Esophagus mucosa (tissue), 1 donor: Measurements from ENCODE around the gene NCOA1. TPM values are rescaled to one million over a fixed set of nuclear protein-coding genes. Genes with fewer than 3 reads are reported as not detected.
A peak's percentile ranks its signal among the peaks of the same experiment; 100 is the strongest.

Experiments
- ATAC-seq: fragments of 200-7000 bp; cut with Tn5 transposase; one replicate; pipeline ENCODE4 v1.9.1; 2020
- total RNA-seq: library from RNA; stranded (reverse); gene quantifications from one replicate; pipeline ENCODE4 v1.2.4, GENCODE V29; 2023
- donor health status: DM: yes; HTN: yes; CAD: no.

Gene NCOA1
- total RNA-seq, 1 donor from 2014 or later = 27.9 TPM

DNA sequence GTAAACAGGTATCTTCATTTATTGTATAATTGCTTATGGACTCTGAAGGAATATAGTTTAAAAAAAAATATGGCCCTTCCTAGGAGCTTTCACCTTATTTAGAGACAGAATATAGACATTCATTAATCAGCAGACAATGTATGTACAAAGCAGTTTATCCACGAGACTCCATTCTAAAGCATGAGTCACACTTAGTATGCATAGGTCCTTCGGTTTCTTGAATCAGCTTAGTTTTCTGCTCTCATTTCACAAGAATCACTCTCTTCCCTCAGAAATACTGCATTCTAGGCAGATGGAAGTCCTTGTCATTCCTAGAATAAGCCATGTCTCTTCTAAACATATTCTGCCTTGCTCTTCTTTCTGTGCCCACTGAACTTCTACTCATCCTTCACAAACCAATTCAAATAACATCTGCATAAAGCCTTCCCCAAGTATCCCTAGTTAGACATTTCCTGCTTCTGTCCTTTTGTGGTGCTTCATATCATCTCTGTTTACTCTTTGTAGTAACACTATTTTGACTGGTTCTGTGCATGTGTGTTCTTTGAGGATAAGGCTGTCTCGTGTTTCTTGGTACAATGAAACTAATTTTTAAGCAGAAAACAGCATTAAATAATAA is 217.6 kb downstream of the NCOA1 start:
- peak; percentile 33 for ATAC-seq

DNA sequence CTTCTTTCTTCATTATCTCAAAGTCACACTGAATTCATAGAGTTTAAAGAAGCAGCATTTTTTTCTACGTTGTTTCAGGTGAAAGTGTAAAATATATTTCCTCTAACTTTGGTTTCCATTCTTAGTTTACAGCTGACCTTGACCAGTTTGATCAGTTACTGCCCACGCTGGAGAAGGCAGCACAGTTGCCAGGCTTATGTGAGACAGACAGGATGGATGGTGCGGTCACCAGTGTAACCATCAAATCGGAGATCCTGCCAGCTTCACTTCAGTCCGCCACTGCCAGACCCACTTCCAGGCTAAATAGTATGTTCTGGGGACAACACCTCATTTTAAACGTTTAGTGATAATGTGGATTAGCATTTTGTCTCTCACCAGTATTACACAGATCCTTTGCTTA is 219.8 kb downstream of the NCOA1 start:
- ATAC-seq = no peak

DNA sequence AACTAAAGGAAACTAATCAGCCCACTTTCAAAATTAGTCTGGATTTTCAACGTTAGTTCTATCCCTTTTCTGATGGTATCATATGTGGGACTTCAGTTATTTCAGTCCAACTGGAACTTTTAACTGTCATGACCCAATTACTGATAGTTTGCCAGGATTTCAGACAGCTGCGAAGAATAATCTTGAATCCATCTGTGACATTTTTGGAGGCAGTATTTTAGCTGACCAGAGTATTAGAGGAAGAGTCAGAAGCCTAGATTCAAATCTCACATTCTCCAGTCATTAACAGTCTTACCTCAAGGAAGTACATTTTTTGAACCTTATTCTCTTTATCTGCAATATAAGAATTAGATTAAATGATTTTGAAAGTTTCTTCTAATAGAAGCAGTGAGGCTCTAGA is 220.8 kb downstream of the NCOA1 start:
- no peak for ATAC-seq

DNA sequence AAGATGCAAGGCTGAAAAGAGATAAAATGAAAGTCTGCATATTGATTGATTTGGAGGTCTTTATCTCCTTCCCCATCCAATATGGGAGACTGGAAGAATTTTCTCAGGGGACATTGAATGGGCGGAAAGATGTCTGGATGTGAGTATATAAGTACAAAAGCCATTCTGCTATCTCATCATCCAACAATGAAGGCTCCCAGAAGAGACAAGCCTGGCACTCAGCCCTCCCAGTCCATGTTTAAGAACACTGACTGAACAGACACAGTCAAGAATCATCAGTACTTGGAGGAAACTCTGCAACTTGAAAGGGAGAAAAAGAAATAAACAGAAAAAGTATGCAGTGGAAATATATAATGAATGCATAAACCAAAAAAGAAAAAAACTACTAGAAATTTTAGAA is 221.2 kb downstream of the NCOA1 start:
- no peak for ATAC-seq

DNA sequence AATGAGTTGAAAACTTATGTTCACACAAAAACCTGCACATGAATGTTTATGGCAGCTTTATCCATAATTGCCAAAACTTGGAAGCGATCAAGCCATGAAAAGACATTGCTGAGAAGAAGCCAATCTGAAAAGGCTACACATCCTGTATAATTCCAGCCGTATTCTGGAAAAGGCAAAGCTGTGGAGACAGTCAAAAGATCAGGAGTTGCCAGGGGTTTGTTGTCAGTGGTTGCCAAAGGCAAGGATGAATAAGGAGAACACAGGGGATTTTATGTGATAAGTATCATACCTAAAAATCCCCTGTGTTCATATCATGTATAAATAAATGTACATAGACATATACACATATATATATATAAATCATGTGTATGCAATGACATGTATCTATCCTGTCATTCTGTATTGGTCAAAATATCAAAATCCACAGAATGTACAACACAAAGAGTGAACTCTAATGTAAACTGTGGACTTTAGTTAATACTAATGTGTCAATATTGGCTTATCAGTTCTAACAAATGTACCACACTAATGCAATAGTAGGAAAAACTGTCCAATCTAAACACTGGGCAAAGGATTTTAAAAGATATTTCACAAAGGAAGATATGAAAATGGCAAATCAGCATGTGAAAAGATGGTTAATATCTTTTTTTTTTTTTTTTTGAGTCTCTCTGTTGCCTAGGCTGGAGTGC is 226.4 kb downstream of the NCOA1 start:
- no peak for ATAC-seq

DNA sequence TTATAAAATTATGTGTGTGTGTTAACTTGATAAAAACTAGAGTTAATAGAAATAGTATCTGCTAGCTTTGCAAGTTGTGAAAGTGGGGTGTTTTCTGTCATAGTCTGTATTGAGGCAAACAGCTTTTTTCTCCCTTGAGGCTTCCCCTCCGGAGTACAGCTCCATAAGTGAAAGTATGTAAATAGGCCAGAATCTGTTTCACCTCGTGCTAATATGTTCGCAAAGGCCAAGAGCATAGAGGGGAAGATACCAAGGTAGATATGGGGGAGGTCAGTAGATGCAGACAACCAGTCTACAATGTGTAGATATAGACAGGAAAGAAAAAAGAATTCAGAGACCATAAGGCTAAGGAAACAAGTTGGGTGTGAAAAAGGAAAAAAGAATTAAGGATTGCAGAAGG is 229.3 kb downstream of the NCOA1 start:
- no peak for ATAC-seq

DNA sequence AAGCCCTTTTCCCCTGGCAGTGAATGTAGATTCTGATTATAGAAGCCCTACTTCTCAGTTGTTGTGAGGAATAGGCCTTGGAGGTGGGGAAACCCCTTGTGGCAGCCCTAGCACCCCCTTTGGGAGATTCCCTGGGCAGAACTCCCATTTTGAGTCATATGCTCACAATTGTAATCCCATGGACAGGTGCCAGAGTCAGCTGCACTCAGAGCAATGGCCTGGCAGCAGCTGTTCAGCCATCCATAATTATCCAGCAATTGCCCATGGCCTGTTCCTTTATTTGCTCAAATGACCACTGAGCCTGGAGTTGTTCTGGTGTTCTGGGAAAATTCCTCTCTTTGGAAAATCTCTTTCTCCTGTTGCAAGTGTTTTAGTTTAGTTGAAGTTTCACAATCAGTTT is 230.4 kb downstream of the NCOA1 start:
- peak; percentile 36 for ATAC-seq

DNA sequence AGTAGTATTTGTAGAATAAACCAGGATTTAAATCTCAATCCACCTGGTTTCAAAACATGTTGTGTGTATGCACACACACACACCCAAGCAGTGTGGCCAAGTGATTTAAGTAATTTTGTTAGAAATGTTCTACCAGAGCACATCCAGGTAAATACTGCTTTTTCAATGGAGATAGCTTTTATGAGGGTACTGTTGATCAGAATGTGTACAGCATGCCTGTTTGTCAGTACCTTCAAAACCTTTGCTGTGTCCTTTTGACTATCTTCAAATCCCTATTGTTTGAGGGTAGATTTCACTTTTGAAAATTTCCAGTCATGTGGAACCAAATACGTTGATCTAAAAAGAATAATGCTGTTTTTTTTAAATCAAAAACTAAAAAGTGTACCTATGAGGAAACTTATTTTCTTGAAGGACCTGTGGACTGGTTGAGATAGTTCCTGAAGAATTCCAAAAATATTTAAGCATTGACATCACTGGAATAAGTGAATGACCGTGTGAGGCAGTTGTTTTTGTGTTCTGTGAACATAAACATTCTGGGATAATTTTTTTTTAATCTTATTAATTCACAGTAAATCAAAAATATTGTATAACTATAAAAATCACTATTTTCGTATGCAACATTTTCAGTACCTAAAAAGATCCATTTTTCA is 231.2 kb downstream of the NCOA1 start:
- no peak for ATAC-seq

DNA sequence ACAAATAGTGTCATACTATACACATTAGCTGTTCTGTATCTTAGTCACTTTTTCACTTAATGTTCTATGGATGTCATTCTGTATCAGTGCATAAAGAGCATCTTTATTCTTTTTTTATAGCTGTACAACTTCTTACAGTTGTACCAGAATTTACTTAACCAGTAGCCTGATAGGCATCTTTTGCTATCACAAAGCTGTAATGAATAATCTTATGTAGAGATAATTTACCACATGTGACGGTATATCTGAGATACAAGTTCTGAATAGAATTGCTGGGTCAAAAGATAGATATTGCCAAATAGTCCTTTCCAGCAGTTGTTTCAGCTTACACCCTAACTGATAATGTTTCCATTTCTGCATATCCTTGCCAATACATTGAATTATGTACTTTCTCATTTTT is 232.1 kb downstream of the NCOA1 start:
- ATAC-seq = no peak

DNA sequence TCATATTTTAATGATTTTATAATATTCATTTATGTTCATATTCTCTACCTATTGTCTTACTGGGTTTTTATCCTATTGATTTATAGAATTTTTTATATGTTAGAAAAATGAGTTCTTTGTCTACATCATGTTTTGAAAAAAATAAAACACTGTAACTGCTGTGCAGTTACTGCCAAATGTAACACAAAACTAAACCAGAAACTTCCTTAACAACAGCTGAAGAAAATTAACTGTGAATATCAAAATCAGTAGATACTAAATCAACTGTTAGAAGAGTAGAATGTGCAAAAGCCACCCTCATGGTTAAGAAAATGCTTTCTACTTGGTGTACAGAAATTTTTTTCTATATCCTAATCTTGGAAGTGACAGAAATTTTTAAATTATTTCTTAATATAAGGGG is 232.6 kb downstream of the NCOA1 start:
- ATAC-seq = no peak

DNA sequence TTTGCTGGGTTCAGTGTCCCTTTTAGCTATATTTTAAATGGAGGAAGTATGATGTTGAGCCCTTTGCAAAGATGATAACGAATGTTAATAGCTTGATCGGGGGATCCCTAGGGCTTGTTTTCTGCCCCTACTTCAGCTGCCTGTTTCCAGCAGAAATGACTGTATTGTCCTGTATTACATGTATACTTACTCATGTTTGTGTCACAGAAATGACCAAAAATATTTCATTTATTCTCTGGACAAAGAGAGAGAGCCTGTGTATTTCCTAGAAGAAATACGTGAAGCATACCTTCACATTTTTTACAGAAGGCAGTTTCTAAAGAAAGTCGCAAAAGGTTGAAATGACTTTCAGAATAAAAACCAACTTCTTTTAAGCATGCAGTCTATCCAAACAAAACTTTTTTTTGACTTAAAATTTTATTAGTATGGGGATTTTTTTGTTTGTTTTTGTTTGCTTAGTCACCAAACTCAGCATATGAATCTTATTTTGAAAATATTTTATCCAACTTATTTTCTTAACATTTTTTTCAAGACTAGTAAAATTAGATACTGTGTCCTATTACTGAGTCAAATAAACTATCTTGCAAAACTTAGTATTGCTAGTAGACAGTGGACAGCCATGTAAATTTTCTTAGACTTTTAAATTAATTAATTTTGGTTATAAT is 233.2 kb downstream of the NCOA1 start:
- no peak for ATAC-seq

DNA sequence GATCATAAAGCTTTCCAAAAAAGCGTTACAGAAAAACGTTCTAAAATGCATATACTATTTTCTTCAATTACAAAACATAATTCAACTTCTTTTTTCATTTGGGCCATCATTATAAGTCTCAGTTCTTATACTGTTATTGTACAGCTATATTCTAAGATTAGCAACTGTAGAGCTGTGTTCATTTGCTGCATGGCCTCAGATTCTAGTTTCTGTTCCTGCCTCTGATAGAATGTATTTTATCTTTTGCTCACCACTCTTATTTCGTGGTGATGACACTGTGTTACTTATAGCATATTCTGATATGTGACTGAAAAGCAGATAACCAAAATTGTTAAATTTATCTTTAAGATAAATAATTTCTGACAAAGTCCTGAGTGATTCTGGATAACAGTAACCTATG is 234.9 kb downstream of the NCOA1 start:
- no peak for ATAC-seq

DNA sequence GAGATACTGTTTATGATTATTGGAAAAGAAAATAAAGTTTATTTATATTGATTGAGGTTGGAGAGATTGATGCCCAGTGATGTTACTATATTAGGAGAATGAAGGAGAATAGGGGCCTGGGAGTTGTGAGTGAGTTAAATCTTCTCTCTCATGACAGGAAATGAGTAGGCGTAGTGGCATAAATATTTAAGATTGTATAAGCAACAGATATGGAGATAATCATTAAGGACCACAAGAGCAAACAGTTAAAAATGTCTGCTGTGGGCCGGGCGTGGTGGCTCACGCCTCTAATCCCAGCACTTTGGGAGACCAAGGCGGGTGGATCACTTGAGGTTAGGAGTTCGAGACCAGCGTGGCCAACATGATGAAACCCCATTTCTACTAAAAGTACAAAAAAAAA is 239.4 kb downstream of the NCOA1 start:
- ATAC-seq = no peak

DNA sequence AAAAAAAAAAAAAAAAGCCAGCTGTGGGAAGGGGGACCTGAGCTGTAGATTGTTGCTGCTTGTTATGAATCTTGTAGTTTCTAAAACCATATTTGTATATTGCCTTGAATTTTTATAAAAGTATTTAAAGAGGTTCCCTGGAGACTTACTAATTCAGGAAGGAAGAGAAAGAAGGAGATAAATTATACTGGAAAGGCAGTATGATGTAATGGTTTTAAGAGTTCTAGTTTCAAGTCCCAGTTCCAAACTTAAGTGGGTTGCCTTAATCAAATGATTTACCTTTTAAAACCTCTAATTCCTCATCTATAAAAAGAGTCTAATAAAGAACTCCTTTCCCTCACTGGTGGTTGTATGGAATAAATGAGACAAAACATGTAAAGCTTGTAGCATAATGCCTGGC is 240.0 kb downstream of the NCOA1 start:
- no peak for ATAC-seq

DNA sequence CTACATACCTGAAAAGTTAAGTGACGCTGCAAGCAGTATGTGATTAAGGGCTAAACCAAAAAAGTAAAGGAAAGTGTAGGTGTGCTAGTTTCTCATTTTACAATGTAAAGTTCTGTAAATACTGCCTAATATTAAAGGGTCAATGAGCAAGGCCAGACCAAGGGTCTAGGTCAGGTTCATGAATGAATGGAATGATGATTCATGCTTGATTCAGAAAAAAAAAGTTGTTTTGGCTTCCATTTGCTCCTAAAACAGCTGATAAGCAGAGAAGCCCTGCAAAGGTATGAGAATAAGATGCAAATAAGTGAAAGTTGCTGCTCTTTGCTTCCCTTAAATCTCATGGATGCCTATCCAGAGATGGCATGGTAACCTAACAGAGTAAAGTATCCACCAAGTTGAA is 240.9 kb downstream of the NCOA1 start:
- ATAC-seq = no peak

DNA sequence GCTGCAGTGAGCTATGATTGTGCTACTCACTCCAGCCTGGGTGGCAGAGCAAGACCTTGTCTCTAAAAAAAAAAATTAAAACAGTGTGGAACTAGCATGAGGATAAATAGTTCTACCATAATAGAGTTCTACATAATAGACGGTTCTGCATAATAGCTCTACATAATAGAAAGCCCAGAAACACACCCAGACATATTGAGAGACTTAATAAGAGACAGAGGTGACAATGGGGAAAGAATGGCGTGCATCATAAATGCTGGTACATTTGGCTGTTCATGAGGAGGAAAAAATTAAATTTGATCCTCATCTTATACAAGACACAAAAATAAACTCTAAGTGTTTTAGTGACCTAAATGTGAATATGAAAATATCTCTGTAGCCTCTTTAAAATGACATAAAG is 243.7 kb downstream of the NCOA1 start:
- ATAC-seq = no peak

DNA sequence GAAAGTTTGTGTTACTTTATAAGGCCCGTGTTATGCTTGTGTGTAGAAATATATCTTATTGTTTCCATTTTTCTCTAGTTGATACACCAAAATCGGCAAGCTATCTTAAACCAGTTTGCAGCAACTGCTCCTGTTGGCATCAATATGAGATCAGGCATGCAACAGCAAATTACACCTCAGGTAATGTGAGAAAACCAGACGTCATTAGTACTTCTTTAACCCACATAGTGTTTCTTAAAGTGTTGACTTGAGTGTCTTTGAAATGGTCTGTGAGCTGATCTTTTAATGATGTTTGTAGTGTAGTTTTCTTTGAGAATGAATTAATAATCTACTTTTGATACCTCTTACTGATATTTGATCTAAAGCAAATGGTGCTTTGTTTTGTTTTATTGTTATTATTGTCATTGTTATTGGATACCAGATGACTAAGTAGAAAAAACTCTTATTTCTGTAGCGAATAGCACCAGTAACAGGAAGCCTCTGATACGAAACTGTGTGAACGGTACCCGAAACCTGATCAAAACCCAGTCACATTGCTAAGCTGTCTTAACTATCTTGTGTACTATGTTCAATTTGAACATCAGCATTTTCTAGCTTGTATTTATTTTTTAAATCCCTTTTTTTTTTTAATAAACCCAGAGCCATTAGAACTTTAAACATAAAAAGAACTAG is 248.4 kb downstream of the NCOA1 start:
- ATAC-seq = no peak

DNA sequence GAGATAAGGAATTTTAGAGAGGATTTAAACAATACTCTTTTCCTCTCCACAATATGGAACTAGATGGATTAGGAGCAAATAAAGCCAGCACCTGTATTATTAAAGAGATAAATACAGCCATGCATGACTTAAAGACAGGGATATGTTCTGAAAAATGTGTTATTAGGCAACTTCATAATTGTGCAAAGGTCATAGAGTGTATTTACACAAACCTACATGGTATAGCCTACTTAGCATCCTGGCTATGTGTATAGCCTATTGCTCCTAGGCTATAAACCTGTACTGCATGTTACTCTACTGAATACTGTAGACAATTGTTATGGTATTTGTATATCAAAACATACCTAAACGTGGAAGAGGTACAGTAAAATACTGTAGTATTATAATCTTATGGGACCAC is 249.1 kb downstream of the NCOA1 start:
- no peak for ATAC-seq

DNA sequence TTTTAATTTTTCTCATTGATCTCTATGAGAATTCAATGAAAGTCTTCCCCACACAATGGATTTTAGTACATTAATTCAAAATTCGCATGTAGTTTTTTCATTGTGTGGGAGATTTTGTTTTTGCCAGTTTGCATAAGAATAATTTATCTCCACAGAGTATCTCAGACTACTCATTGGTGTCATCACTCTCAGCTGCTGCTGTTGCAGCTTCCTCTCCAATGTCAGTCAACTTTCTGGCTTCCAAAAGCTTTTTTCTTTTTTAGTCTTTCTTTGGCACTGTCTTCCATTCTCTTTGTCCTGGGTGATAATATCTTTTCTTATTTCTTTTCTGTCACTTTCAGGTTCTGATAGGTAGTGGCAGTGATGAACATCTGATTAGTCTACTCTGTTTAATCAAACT is 251.7 kb downstream of the NCOA1 start:
- ATAC-seq = no peak

DNA sequence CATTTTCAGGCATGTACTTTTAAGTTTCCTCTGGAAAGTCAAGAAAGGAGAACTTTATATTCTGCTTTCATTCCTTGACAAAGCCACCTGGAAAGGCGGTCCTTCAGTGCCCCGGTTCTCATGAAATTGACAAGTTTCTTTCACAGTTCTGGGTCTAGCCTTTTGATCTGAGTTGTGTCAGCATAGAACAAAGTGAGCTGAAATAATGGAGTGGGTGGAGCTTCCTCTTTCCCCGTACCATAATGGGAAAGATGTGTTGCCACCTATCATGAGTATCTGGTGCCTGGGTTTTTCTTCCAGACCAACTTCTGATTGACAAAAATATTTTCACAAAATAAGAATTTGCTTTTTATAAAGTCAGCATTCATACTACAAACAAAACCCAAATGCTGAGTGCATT is 252.9 kb downstream of the NCOA1 start:
- ATAC-seq = no peak

DNA sequence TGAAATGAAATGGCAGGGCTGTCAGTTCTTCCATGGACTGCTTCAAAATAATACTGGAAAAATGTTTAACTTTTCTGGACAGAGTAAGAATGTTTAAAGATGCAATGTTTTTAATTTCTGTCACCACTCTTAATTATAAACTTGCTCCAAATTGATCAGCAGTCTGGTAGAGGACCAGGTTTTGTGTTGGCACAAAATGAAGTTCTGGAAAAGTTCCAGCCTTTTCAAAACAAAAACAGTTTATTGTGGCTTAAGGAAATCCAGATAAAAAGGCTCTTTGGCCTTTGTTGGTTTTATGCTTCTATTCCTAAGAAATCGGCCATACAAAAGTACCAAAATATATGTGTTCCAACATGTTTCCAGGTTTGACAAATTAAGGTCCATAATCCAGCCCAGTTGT is 253.3 kb downstream of the NCOA1 start:
- no peak for ATAC-seq

DNA sequence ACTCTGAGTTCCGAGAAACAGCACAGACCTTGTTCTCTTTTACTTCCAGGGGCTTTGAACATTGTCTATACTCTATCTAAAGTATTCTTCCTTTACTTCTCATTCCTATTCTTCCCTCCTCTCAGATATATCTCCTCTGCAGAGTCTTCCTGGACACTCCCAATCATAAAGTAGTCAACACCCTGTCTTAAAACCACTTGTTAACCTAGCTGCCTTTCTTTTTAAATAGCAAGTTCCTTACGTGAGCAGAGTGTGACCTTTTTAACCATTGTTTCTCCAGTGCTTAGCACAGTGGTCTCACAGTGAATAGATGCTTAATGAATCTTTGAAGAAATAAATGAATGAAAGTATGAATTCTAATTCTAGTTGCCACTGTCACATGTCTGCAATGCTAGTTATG is 254.8 kb downstream of the NCOA1 start:
- ATAC-seq = no peak

DNA sequence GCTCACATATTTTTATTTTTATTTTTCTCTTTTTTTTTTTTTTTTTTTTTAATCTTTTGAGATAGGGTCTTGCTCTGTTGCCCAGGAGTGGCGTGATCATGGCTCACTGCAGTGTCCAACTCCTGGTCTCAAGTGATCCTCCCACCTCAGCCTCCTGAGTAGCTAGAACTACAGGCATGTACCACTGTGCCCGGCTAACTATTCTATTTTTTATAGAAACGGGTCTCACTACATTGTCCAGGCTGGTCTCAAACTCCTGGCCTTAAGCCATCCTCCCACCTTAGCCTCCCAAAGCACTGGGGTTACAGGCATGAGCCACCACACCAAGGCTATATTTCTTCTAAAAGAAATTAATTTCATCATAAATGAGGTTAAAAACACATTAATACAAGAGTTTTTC is 256.2 kb downstream of the NCOA1 start:
- no peak for ATAC-seq
